ENCODE data around the gene PFN4. TPM values are rescaled to one million over a fixed set of nuclear protein-coding genes. Genes with fewer than 3 reads are reported as not detected.

PFN4 gene
- total RNA-seq = 1 to 10 TPM in 1 of 4 donors, not detected in 3; 1.0 TPM

GRCh38 chr2:24123195-24123921, at the start of gene PFN4, which contains the start of gene FAM228B:
PFN4 (minus strand) TSS chr2:24123334; CDS start chr2:24122535, 799 bp downstream.
FAM228B (plus strand) TSS chr2:24123469; CDS start chr2:24124362, 893 bp downstream.
- TF ChIP-seq EP300 (IDR thresholded peaks at IDR 0.05) (no peak), POLR2A (IDR thresholded peaks at IDR 0.05) (peak; percentile 8 to 45)
- H3K27me3 ChIP-seq = no peaks in the 10 kb centered on the region
- WGBS = 3% methylated on average over 9 of the region's 103 CpGs
- H3K4me1 ChIP-seq = peaks cover 12% of the 10 kb centered on the region
- peak; percentile 91 to 92 for DNase-seq (ENCODE audit: low spot score in 2 of 2)
- no peaks in the 10 kb centered on the region for H3K9me3 ChIP-seq
- H3K36me3 ChIP-seq = no peaks in the 10 kb centered on the region
- H3K4me3 ChIP-seq = peak within 1 kb of the TSS; percentile 63
- peak within 1 kb of the TSS; percentile 85 for H3K27ac ChIP-seq

- H3K27me3 ChIP-seq = no peaks in the 10 kb centered on the region
- 94% methylated on average over 5 of the region's 5 CpGs for WGBS
- H3K9me3 ChIP-seq = no peaks in the 10 kb centered on the region
- no peak for TF ChIP-seq POLR2A (IDR thresholded peaks at IDR 0.05)
- no peak for TF ChIP-seq EP300 (IDR thresholded peaks at IDR 0.05)
- TF ChIP-seq CTCF (IDR thresholded peaks at IDR 0.05) = no peak
- TF ChIP-seq POLR2AphosphoS5 (IDR thresholded peaks at IDR 0.05) = no peak
- H3K27ac ChIP-seq = no peak overlapping the region
- DNase-seq (ENCODE audit: low spot score in 2 of 2) = no peak
- H3K4me1 ChIP-seq = no peaks in the 10 kb centered on the region
- no peak overlapping the region for H3K4me3 ChIP-seq
- H3K36me3 ChIP-seq = no peaks in the 10 kb centered on the region
Observed at GRCh38 chr2:24169023-24169422, 45.9 kb upstream of the PFN4 start.

GRCh38 chr2:24164416-24164973, 41.4 kb upstream of the PFN4 start:
- no peak overlapping the region for H3K4me3 ChIP-seq
- TF ChIP-seq CTCF (IDR thresholded peaks at IDR 0.05) (peak; percentile 14 to 41), EP300 (IDR thresholded peaks at IDR 0.05) (no peak)
- H3K36me3 ChIP-seq = peaks cover 2% of the 10 kb centered on the region
- no peaks in the 10 kb centered on the region for H3K4me1 ChIP-seq
- no peak overlapping the region for H3K27ac ChIP-seq
- 58% methylated on average over 8 of the region's 8 CpGs for WGBS
- H3K27me3 ChIP-seq = no peaks in the 10 kb centered on the region
- DNase-seq (ENCODE audit: low spot score in 2 of 2) = no peak
- H3K9me3 ChIP-seq = no peaks in the 10 kb centered on the region

- no peak for DNase-seq (ENCODE audit: low spot score in 2 of 2)
- no peaks in the 10 kb centered on the region for H3K4me1 ChIP-seq
- TF ChIP-seq POLR2A (IDR thresholded peaks at IDR 0.05) (no peak), POLR2AphosphoS5 (IDR thresholded peaks at IDR 0.05) (no peak), EP300 (IDR thresholded peaks at IDR 0.05) (no peak), CTCF (IDR thresholded peaks at IDR 0.05) (no peak)
- no peak overlapping the region for H3K4me3 ChIP-seq
- H3K9me3 ChIP-seq = no peaks in the 10 kb centered on the region
- 86% methylated on average over 2 of the region's 2 CpGs for WGBS
- H3K27me3 ChIP-seq = no peaks in the 10 kb centered on the region
- H3K27ac ChIP-seq = no peak overlapping the region
- H3K36me3 ChIP-seq = peaks cover 2% of the 10 kb centered on the region
Observed at GRCh38 chr2:24163601-24164000, 40.5 kb upstream of the PFN4 start.

GRCh38 chr2:24163186-24163585, 40.1 kb upstream of the PFN4 start:
- no peak overlapping the region for H3K27ac ChIP-seq
- no peak for TF ChIP-seq CTCF (IDR thresholded peaks at IDR 0.05)
- TF ChIP-seq EP300 (IDR thresholded peaks at IDR 0.05) = no peak
- TF ChIP-seq POLR2AphosphoS5 (IDR thresholded peaks at IDR 0.05) = no peak
- TF ChIP-seq POLR2A (IDR thresholded peaks at IDR 0.05) = no peak
- H3K36me3 ChIP-seq = peaks cover 2% of the 10 kb centered on the region
- DNase-seq (ENCODE audit: low spot score in 2 of 2) = no peak
- H3K27me3 ChIP-seq = no peaks in the 10 kb centered on the region
- no peaks in the 10 kb centered on the region for H3K9me3 ChIP-seq
- H3K4me3 ChIP-seq = no peak overlapping the region
- 71% methylated on average over 3 of the region's 3 CpGs for WGBS
- H3K4me1 ChIP-seq = no peaks in the 10 kb centered on the region

Data from suprapubic skin (tissue), 4 donors.